Adrenal gland (tissue), 5 donors: ENCODE results near the gene PKP4.

Experiments used
- POLR2A ChIP-seq, 2 donors: fragments of 450-650 bp; IDR thresholded peaks; one replicate each; pipeline ENCODE4 v1.6.1; 2017; ENCODE audit warnings: antibody characterized with exemption in 2 of 2, mild to moderate bottlenecking in 2 of 2, moderate library complexity in 1 of 2
- TF ChIP-seq, protein P1 (sequence below), 6 experiments: fragments of 450-650 bp in 4 of 6; fragments of 200-600 bp in 2 of 6; sonication (generic) in 1 of 6; IDR thresholded peaks; 1 replicate in 5 of 6; 2 replicates in 1 of 6; pipeline versions ENCODE4 v1.5.1 to v1.8.0; 2016 to 2021; ENCODE audit warnings: antibody characterized with exemption in 6 of 6, mild to moderate bottlenecking in 2 of 6, moderate library complexity in 1 of 6
- donor health status: DM: no; HTN: no; CAD: no.

- no peak for TF ChIP-seq POLR2A (IDR thresholded peaks at IDR 0.05)
- TF ChIP-seq, protein P1, sequence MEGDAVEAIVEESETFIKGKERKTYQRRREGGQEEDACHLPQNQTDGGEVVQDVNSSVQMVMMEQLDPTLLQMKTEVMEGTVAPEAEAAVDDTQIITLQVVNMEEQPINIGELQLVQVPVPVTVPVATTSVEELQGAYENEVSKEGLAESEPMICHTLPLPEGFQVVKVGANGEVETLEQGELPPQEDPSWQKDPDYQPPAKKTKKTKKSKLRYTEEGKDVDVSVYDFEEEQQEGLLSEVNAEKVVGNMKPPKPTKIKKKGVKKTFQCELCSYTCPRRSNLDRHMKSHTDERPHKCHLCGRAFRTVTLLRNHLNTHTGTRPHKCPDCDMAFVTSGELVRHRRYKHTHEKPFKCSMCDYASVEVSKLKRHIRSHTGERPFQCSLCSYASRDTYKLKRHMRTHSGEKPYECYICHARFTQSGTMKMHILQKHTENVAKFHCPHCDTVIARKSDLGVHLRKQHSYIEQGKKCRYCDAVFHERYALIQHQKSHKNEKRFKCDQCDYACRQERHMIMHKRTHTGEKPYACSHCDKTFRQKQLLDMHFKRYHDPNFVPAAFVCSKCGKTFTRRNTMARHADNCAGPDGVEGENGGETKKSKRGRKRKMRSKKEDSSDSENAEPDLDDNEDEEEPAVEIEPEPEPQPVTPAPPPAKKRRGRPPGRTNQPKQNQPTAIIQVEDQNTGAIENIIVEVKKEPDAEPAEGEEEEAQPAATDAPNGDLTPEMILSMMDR (IDR thresholded peaks at IDR 0.05), result no peak
Observed at GRCh38 chr2:158497486-158497885, 40.7 kb downstream of the PKP4 start.
